ENCODE data around the gene LCN2. TPM values are rescaled to one million over a fixed set of nuclear protein-coding genes. Genes with fewer than 3 reads are reported as not detected.
"Not testable (repeated sequence)": the region's sequence is repeated elsewhere in the genome, so short reads cannot be mapped to it uniquely, and the experiment has no call there.

LCN2 gene
- total RNA-seq, 1 experiment from 2014 or later, result 537 TPM

DNA sequence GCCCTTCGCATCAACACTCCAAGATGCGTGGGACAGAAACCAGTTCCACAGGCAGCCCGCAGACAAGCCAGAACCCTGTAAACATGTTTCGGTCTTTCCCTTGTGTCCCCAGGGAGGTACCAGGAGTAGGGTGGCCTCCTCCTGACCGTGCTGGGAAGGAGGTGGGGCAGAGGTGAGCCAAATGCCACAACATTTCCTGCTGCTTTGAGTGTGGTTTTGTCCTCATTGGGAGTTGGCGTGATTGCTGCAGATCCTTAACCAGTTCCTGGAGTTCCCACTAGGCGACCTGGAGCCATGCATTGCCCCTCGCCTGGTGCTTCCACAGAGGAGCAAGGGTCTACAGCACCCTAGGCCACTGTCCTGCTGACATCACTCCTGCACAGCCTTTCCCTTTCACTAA is 13.7 kb upstream of the LCN2 start:
- H3K9me2 ChIP-seq (ENCODE audit: insufficient read depth); H4K20me1 ChIP-seq (ENCODE audit: insufficient read depth); POLR2A ChIA-PET (ENCODE audit: unreplicated experiment); H3K79me2 ChIP-seq (ENCODE audit: low read depth); H2AFZ ChIP-seq; H3K27ac ChIP-seq; H3K4me3 ChIP-seq; H3K27me3 ChIP-seq (ENCODE audit: insufficient read depth, low read depth); H3F3A ChIP-seq (ENCODE audit: insufficient read depth, low read depth); CTCF ChIA-PET; H3K4me2 ChIP-seq; BruUV-seq (replicated peaks); H3K36me3 ChIP-seq (ENCODE audit: low read depth); DNase-seq; H3K9me3 ChIP-seq (ENCODE audit: insufficient read depth, low read depth); intact Hi-C loops (cut with micrococcal nuclease; ENCODE audit: unreplicated experiment): not testable (repeated sequence)
- H3K4me1 ChIP-seq (replicated peaks; ENCODE audit: insufficient read depth), result peaks cover 18% of the 10 kb centered on the region

DNA sequence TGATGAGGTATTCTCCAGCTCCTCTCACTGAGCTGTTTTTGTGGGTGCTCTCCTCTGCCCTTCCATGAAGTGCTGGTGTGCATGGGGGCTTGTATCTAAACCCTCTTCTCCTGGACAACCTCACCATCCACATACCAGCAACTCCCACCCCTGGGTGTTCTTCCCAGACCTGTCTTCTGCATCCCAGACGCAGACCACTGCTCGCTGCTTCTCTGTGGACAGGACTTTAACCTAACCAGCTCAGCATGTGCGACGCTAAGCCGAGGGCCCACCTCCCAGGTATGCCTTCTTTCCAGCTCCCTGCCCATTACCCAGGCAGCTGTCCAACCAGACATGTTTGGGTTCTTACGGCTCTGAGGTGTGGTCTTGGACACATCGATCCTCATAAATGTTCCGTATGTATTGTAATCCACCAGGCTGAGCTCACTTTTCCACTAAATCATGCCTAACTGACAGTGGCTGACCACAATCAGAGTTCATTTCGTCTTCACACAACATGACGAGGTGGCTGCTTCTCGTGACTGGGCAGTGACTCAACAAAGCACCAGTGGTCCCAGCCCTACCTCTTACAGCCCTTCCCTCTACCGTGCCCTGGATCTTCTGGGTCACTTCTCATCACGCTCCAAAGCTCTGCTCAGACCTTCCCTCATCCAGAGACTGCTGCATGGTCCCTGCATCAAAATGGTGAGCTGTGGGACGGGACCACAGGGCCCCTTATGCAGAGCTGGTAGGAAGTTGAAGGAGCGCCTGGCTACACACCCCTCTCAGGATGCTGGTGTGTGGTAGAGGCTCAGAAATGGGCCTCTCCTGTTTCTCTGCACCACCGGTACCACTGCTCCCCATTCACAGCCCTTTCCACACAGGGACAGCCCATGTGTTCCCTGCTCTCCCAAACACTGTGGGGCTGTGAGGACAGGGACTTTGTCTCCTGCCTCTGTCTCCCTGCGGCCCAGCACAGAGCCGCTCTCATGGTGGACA is 12.1 kb upstream of the LCN2 start:
- H3K27ac ChIP-seq, result peak overlapping the region; percentile 39
- ChIA-PET CTCF (interaction anchor here (0.6 to 1.5 kb wide), 8 partner anchors 9 to 256 kb away, joined by 3 to 10 read pairs (median 4); no protein-coding TSS in a partner anchor), POLR2A (ENCODE audit: unreplicated experiment) (interaction anchor here (0.6 to 1.4 kb wide), 3 partner anchors 9 to 172 kb away, joined by 3 to 7 read pairs (median 4); partner anchors contain the start of gene BBLN)
- H3K4me1 ChIP-seq (replicated peaks; ENCODE audit: insufficient read depth), result peaks cover 25% of the 10 kb centered on the region
- intact Hi-C loops (cut with micrococcal nuclease; ENCODE audit: unreplicated experiment), result loop anchor here (1.0 kb wide), 1 partner anchor 12 kb away; the partner anchor contains the start of gene LCN2
- no peaks in the 10 kb centered on the region for H3K9me2 ChIP-seq (ENCODE audit: insufficient read depth)
- H2AFZ ChIP-seq, result no peak overlapping the region
- peaks cover 12% of the 10 kb centered on the region for H3F3A ChIP-seq (ENCODE audit: insufficient read depth, low read depth)
- no peak overlapping the region for H3K4me3 ChIP-seq
- TF ChIP-seq EZH2 (IDR thresholded peaks at IDR 0.05; ENCODE audit: low read depth), result no peak
- TF ChIP-seq, protein P1, sequence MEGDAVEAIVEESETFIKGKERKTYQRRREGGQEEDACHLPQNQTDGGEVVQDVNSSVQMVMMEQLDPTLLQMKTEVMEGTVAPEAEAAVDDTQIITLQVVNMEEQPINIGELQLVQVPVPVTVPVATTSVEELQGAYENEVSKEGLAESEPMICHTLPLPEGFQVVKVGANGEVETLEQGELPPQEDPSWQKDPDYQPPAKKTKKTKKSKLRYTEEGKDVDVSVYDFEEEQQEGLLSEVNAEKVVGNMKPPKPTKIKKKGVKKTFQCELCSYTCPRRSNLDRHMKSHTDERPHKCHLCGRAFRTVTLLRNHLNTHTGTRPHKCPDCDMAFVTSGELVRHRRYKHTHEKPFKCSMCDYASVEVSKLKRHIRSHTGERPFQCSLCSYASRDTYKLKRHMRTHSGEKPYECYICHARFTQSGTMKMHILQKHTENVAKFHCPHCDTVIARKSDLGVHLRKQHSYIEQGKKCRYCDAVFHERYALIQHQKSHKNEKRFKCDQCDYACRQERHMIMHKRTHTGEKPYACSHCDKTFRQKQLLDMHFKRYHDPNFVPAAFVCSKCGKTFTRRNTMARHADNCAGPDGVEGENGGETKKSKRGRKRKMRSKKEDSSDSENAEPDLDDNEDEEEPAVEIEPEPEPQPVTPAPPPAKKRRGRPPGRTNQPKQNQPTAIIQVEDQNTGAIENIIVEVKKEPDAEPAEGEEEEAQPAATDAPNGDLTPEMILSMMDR (conservative IDR thresholded peaks at IDR 0.05), result no peak
- TSS peak; percentile 84 for BruUV-seq (replicated peaks)
- DNase-seq, result peak; percentile 74 to 89
- H3K36me3 ChIP-seq (ENCODE audit: low read depth), result no peaks in the 10 kb centered on the region
- no peaks in the 10 kb centered on the region for H4K20me1 ChIP-seq (ENCODE audit: insufficient read depth)
- no peaks in the 10 kb centered on the region for H3K9me3 ChIP-seq (ENCODE audit: insufficient read depth, low read depth)
- H3K4me2 ChIP-seq, result peak overlapping the region; percentile 33
- no peaks in the 10 kb centered on the region for H3K79me2 ChIP-seq (ENCODE audit: low read depth)
- H3K27me3 ChIP-seq (ENCODE audit: insufficient read depth, low read depth), result no peaks in the 10 kb centered on the region

DNA sequence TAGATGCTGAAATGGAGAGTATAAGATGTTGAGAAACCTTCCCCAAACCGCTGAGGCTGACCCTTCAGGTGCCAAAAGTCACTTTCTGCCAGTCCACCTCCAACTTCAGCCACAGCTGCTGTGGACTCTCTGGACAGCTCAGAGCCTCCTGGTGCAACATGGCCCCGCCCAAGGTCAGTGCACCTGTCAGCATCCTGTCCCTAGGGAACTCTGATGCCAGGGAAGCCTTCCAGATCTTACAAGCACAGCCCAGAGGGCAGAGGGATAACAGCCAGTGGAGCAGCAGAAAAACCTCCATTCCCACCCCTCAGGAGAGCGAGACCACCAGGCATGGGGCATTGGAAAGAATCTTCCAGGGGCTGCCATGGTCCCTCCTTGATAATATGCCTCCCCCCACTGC is 11.3 kb upstream of the LCN2 start:
- no peak overlapping the region for H3K4me3 ChIP-seq
- H3K4me2 ChIP-seq, result peak overlapping the region; percentile 33
- DNase-seq, result no peak
- H3K4me1 ChIP-seq (replicated peaks; ENCODE audit: insufficient read depth), result peaks cover 34% of the 10 kb centered on the region
- BruUV-seq (replicated peaks), result no TSS peak
- intact Hi-C loops (cut with micrococcal nuclease; ENCODE audit: unreplicated experiment), result no loop called here
- no peaks in the 10 kb centered on the region for H3K9me2 ChIP-seq (ENCODE audit: insufficient read depth)
- H3K9me3 ChIP-seq (ENCODE audit: insufficient read depth, low read depth), result no peaks in the 10 kb centered on the region
- H3K27ac ChIP-seq, result peak overlapping the region; percentile 39; the same call in 1 of the 2 replicates
- TF ChIP-seq, protein P1 (conservative IDR thresholded peaks at IDR 0.05), result no peak
- no peak for TF ChIP-seq EZH2 (IDR thresholded peaks at IDR 0.05; ENCODE audit: low read depth)
- no peaks in the 10 kb centered on the region for H3K79me2 ChIP-seq (ENCODE audit: low read depth)
- no peaks in the 10 kb centered on the region for H4K20me1 ChIP-seq (ENCODE audit: insufficient read depth)
- no peak overlapping the region for H2AFZ ChIP-seq
- ChIA-PET CTCF (interaction anchor here (0.8 kb wide), 1 partner anchor 10 kb away, joined by 3 read pairs; no protein-coding TSS in a partner anchor), POLR2A (ENCODE audit: unreplicated experiment) (interaction anchor here (0.6 kb wide), 1 partner anchor 171 kb away, joined by 3 read pairs; no protein-coding TSS in a partner anchor)
- H3K36me3 ChIP-seq (ENCODE audit: low read depth), result no peaks in the 10 kb centered on the region
- H3K27me3 ChIP-seq (ENCODE audit: insufficient read depth, low read depth), result no peaks in the 10 kb centered on the region
- H3F3A ChIP-seq (ENCODE audit: insufficient read depth, low read depth), result peaks cover 21% of the 10 kb centered on the region

All from PC-9 (cell line).